ENCODE measurements around the gene CACNB4. TPM values are rescaled to one million over a fixed set of nuclear protein-coding genes. Genes with fewer than 3 reads are reported as not detected.

CACNB4 gene
- total and polyA plus RNA-seq, 10 of the 15 experiments (the other 5 are each of a cell fraction or from before 2014, with no cell fraction given) = 2.0 to 21.6 (median 9.3) TPM

DNA sequence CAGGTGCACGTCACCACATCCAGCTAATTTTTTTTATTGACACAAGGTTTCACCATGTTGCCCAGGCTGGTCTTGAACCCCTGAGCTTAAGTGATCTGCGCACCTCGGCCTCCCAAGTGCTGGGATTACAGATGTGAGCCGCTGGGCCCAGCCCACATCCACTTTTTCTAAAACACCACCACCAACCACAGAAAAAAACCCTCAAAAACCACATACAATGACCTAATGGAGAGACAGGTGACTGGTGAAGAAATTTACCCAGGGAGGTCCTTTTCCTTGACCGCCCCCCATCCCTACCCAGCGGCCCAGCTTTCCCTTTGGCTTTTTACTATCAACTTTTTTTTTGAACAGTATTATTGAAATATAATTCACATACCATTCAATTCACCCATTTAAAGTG, 47.9 kb downstream of the CACNB4 start (continued):
- no peak for TF ChIP-seq REST (IDR thresholded peaks at IDR 0.05; ENCODE audit: low read depth, low read length)
- TF ChIP-seq RUNX3 (IDR thresholded peaks at IDR 0.05; ENCODE audit: low read length) = peak; percentile 99
- no peak for TF ChIP-seq ZNF207 (IDR thresholded peaks at IDR 0.05; ENCODE audit: borderline replicate concordance)
- no peak for TF ChIP-seq TAF1 (IDR thresholded peaks at IDR 0.05; ENCODE audit: borderline replicate concordance, low read depth, low read length)
- TF ChIP-seq, protein P1, sequence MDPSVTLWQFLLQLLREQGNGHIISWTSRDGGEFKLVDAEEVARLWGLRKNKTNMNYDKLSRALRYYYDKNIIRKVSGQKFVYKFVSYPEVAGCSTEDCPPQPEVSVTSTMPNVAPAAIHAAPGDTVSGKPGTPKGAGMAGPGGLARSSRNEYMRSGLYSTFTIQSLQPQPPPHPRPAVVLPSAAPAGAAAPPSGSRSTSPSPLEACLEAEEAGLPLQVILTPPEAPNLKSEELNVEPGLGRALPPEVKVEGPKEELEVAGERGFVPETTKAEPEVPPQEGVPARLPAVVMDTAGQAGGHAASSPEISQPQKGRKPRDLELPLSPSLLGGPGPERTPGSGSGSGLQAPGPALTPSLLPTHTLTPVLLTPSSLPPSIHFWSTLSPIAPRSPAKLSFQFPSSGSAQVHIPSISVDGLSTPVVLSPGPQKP (IDR thresholded peaks at IDR 0.05; ENCODE audit: low read depth, low read length) = no peak
- peak; percentile 57 for TF ChIP-seq CREM (IDR thresholded peaks at IDR 0.05; ENCODE audit: low read depth)
- TF ChIP-seq IRF3 (IDR thresholded peaks at IDR 0.05) = no peak
- peak; percentile 27; the same call in 1 of the 2 replicates for TF ChIP-seq MTA2 (IDR thresholded peaks at IDR 0.05; ENCODE audit: low read depth)
- TF ChIP-seq POLR2AphosphoS5 (IDR thresholded peaks at IDR 0.05; ENCODE audit: low read length) = no peak
- no peak for TF ChIP-seq GABPA (IDR thresholded peaks at IDR 0.05; ENCODE audit: low read depth)
- TF ChIP-seq CHD4 (IDR thresholded peaks at IDR 0.05) = no peak
- TF ChIP-seq KDM1A (IDR thresholded peaks at IDR 0.05; ENCODE audit: borderline replicate concordance) = no peak
- 0 out of 2 replicates have a peak, but pooled peaks have one; percentile 20 for TF ChIP-seq TCF12 (IDR thresholded peaks at IDR 0.05; ENCODE audit: low read depth, low read length)
- 0 out of 2 replicates have a peak, but pooled peaks have one; percentile 9 for TF ChIP-seq CREB1 (IDR thresholded peaks at IDR 0.05; ENCODE audit: low read depth)
- TF ChIP-seq WRNIP1 (IDR thresholded peaks at IDR 0.05; ENCODE audit: borderline replicate concordance, low read depth, low read length) = no peak
- no peak for TF ChIP-seq CHD2 (IDR thresholded peaks at IDR 0.05; ENCODE audit: borderline replicate concordance, low read depth, low read length)
- TF ChIP-seq E2F8 (IDR thresholded peaks at IDR 0.05; ENCODE audit: low read depth, partially characterized antibody) = no peak
- no peak for TF ChIP-seq ZNF24 (IDR thresholded peaks at IDR 0.05)
- peak; percentile 30; the same call in 1 of the 2 replicates for TF ChIP-seq BCL11A (IDR thresholded peaks at IDR 0.05; ENCODE audit: low read depth, low read length)
- TF ChIP-seq, protein P2, sequence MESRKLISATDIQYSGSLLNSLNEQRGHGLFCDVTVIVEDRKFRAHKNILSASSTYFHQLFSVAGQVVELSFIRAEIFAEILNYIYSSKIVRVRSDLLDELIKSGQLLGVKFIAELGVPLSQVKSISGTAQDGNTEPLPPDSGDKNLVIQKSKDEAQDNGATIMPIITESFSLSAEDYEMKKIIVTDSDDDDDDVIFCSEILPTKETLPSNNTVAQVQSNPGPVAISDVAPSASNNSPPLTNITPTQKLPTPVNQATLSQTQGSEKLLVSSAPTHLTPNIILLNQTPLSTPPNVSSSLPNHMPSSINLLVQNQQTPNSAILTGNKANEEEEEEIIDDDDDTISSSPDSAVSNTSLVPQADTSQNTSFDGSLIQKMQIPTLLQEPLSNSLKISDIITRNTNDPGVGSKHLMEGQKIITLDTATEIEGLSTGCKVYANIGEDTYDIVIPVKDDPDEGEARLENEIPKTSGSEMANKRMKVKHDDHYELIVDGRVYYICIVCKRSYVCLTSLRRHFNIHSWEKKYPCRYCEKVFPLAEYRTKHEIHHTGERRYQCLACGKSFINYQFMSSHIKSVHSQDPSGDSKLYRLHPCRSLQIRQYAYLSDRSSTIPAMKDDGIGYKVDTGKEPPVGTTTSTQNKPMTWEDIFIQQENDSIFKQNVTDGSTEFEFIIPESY (IDR thresholded peaks at IDR 0.05) = no peak
- 0 out of 2 replicates have a peak, but pooled peaks have one; percentile 36 for TF ChIP-seq MEF2A (IDR thresholded peaks at IDR 0.05; ENCODE audit: insufficient read depth, low read depth, low read length)
